CD14-positive monocyte (primary cell): Measurements from ENCODE around the gene SLC35C1. TPM values are rescaled to one million over a fixed set of nuclear protein-coding genes. Genes with fewer than 3 reads are reported as not detected.

Source experiments
- DNase-seq, 3 donors: peaks; one replicate each; pipeline ENCODE4 v3.0.0-alpha.2; 2011 to 2022
- H2AFZ ChIP-seq: 2 replicates; pipeline ENCODE4 v1.6.0; 2012; ENCODE audit warnings: mild to moderate bottlenecking, low read depth, low read length, inconsistent platforms; ENCODE audit not compliant: insufficient read depth, poor library complexity, severe bottlenecking
- H3K27ac ChIP-seq, 2 donors: 1 replicate in 1 of 2; 2 replicates in 1 of 2; pipeline ENCODE4 v1.5.1; 2012 to 2013; ENCODE audit warnings: low read length in 2 of 2, control low read depth in 1 of 2, inconsistent platforms in 1 of 2, low read depth in 1 of 2, mild to moderate bottlenecking in 1 of 2
- H3K27me3 ChIP-seq, 2 donors: one replicate each; pipeline versions ENCODE4 v1.6.0 to v1.6.1; 2011 to 2013; ENCODE audit warnings: low read length in 2 of 2; ENCODE audit not compliant: control insufficient read depth in 2 of 2, insufficient read depth in 2 of 2
- H3K36me3 ChIP-seq, 2 donors: replicated peaks in 1 of 2; 1 replicate in 1 of 2; 2 replicates in 1 of 2; pipeline versions ENCODE4 v1.5.1 to v1.6.1; 2012 to 2013; ENCODE audit warnings: low read length in 2 of 2, control low read depth in 1 of 2, inconsistent platforms in 1 of 2, mild to moderate bottlenecking in 1 of 2; ENCODE audit not compliant: insufficient read depth in 2 of 2, control insufficient read depth in 1 of 2
- H3K4me1 ChIP-seq, 2 donors: 1 replicate in 1 of 2; 2 replicates in 1 of 2; pipeline versions ENCODE4 v1.5.1 to v1.6.1; 2012 to 2013; ENCODE audit warnings: low read length in 2 of 2, control low read depth in 1 of 2, inconsistent platforms in 1 of 2, mild to moderate bottlenecking in 1 of 2, moderate library complexity in 1 of 2; ENCODE audit not compliant: insufficient read depth in 2 of 2, control insufficient read depth in 1 of 2
- H3K4me2 ChIP-seq: replicated peaks from 2 replicates; pipeline ENCODE3; 2012; ENCODE audit warnings: low read length, moderate library complexity, mild to moderate bottlenecking; ENCODE audit not compliant: poor library complexity, severe bottlenecking; ENCODE audit errors: extremely low read depth
- H3K4me3 ChIP-seq, 3 experiments: fragments of 200-600 bp in 1 of 3; sonication (generic) in 1 of 3; replicated peaks in 1 of 3; 1 replicate in 2 of 3; 2 replicates in 1 of 3; pipeline ENCODE4 v1.5.1; 2011 to 2013; ENCODE audit warnings: low read length in 3 of 3, mild to moderate bottlenecking in 3 of 3, control low read depth in 2 of 3, low read depth in 2 of 3, inconsistent platforms in 1 of 3, moderate library complexity in 1 of 3
- H3K79me2 ChIP-seq: 2 replicates; pipeline ENCODE4 v1.6.0; 2012; ENCODE audit warnings: mild to moderate bottlenecking, control low read depth, inconsistent platforms, low read length, moderate library complexity; ENCODE audit not compliant: insufficient read depth
- H3K9ac ChIP-seq: 2 replicates; pipeline ENCODE4 v1.6.0; 2017; ENCODE audit warnings: low read length, mild to moderate bottlenecking; ENCODE audit not compliant: insufficient read depth, poor library complexity, severe bottlenecking
- H3K9me3 ChIP-seq, 2 donors: replicated peaks in 1 of 2; 1 replicate in 1 of 2; 2 replicates in 1 of 2; pipeline versions ENCODE4 v1.5.1 to v1.6.1; 2012 to 2013; ENCODE audit warnings: low read length in 2 of 2, control low read depth in 1 of 2; ENCODE audit not compliant: control insufficient read depth in 1 of 2, insufficient read depth in 1 of 2
- H4K20me1 ChIP-seq: 2 replicates; pipeline ENCODE4 v1.6.0; 2012; ENCODE audit warnings: mild to moderate bottlenecking, low read length, control low read depth, moderate library complexity; ENCODE audit not compliant: insufficient read depth
- H3K27ac Mint-ChIP-seq, 7 donors: one replicate each; pipeline ENCODE4 v1.8.0; 2020; ENCODE audit warnings: mild to moderate bottlenecking in 7 of 7, mixed read lengths in 7 of 7, moderate library complexity in 6 of 7, inconsistent platforms in 2 of 7
- H3K27me3 Mint-ChIP-seq, 3 donors: one replicate each; pipeline ENCODE4 v1.8.0; 2021 to 2022; ENCODE audit warnings: low read depth in 3 of 3, mild to moderate bottlenecking in 3 of 3, mixed read lengths in 3 of 3, moderate library complexity in 3 of 3, inconsistent platforms in 1 of 3
- H3K36me3 Mint-ChIP-seq, 2 donors: one replicate each; pipeline ENCODE4 v1.8.0; 2020; ENCODE audit warnings: mixed read lengths in 2 of 2, inconsistent platforms in 1 of 2, mild to moderate bottlenecking in 1 of 2
- H3K4me1 Mint-ChIP-seq: one replicate; pipeline ENCODE4 v1.8.0; 2020; ENCODE audit warnings: mild to moderate bottlenecking, mixed read lengths
- H3K4me3 Mint-ChIP-seq, 2 donors: one replicate each; pipeline ENCODE4 v1.8.0; 2020; ENCODE audit warnings: mild to moderate bottlenecking in 2 of 2, mixed read lengths in 2 of 2, moderate library complexity in 1 of 2
- H3K9me3 Mint-ChIP-seq, 7 donors: one replicate each; pipeline ENCODE4 v1.8.0; 2020 to 2022; ENCODE audit warnings: mixed read lengths in 7 of 7, mild to moderate bottlenecking in 6 of 7, moderate library complexity in 6 of 7, inconsistent platforms in 2 of 7
- WGBS: methylation state at CpG from one replicate; pipeline ENCODE4 v1.1.5; 2013; ENCODE audit warnings: missing lambda C conversion rate; ENCODE audit not compliant: insufficient coverage; 5-methylcytosine and 5-hydroxymethylcytosine counted together
- intact Hi-C, 2 donors: fragments of 100-400 bp; cut with micrococcal nuclease; formaldehyde crosslinking; loops; one replicate each; pipeline versions ENCODE4 v1.15.0 to v1.15.1; 2023
- polyA plus RNA-seq, 3 donors: library from polyadenylated mRNA; depleted of rRNA in 1 of 3; unstranded in 2 of 3; stranded (reverse) in 1 of 3; fragments of 300-500 nt in 2 of 3; fragments of >200 nt in 1 of 3; fragmentation: Illumina TruSeq in 2 of 3; gene quantifications; 1 replicate in 2 of 3; 2 replicates in 1 of 3; pipeline ENCODE4 v1.2.3, GENCODE V29; 2012 to 2021
- TF ChIP-seq, protein P1 (sequence below): fragments of 200-600 bp; IDR thresholded peaks from one replicate; pipeline ENCODE4 v1.8.0; 2022; ENCODE audit warnings: antibody characterized with exemption, mild to moderate bottlenecking

Gene SLC35C1
- polyA plus RNA-seq, 3 donors, result 5.0 to 14.0 (median 12.8) TPM

DNA sequence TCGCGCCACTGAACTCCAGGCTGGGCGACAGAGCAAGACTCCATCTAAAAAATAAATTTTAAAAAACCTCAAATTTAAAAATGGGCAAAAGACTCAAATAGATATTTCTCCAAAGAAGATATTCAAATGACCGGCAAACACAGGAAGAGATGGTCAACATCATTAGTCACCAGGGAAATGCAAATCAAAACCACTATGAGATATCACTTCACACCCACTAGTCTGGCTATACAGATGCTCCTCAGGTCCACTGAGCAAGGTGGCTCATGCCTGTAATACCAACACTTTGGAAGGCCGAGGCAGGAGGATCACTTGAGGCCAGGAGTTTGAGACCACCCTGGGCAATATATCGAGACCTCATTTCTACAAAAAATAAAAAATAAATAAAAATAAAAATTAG is 43.3 kb upstream of the SLC35C1 start:
- Histone ChIP-seq H4K20me1 (no peaks in the 10 kb centered on the region), H3K4me3 (no peak overlapping the region), H3K4me1 (no peaks in the 10 kb centered on the region), H3K9me3 (no peaks in the 10 kb centered on the region), H3K36me3 (no peaks in the 10 kb centered on the region), H3K9ac (no peak overlapping the region), H3K79me2 (no peaks in the 10 kb centered on the region), H3K27ac (no peak overlapping the region), H3K27me3 (no peaks in the 10 kb centered on the region), H3K4me2 (no peak overlapping the region), H2AFZ (no peak overlapping the region)
- Mint-ChIP-seq H3K36me3 (no peaks in the 10 kb centered on the region), H3K9me3 (peaks cover 0 to 3% (median 0%) of the 10 kb centered on the region in 7 donors), H3K27me3 (peaks cover 12 to 16% (median 13%) of the 10 kb centered on the region in 3 donors), H3K27ac (no peak overlapping the region), H3K4me1 (peaks cover 5% of the 10 kb centered on the region), H3K4me3 (no peak overlapping the region)
- no peak for DNase-seq
- 100% methylated on average over 1 of the region's 6 CpGs for WGBS
- TF ChIP-seq, protein P1, sequence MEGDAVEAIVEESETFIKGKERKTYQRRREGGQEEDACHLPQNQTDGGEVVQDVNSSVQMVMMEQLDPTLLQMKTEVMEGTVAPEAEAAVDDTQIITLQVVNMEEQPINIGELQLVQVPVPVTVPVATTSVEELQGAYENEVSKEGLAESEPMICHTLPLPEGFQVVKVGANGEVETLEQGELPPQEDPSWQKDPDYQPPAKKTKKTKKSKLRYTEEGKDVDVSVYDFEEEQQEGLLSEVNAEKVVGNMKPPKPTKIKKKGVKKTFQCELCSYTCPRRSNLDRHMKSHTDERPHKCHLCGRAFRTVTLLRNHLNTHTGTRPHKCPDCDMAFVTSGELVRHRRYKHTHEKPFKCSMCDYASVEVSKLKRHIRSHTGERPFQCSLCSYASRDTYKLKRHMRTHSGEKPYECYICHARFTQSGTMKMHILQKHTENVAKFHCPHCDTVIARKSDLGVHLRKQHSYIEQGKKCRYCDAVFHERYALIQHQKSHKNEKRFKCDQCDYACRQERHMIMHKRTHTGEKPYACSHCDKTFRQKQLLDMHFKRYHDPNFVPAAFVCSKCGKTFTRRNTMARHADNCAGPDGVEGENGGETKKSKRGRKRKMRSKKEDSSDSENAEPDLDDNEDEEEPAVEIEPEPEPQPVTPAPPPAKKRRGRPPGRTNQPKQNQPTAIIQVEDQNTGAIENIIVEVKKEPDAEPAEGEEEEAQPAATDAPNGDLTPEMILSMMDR, result no peak
- intact Hi-C loops, result no loop called here

- Mint-ChIP-seq H3K36me3 (no peaks in the 10 kb centered on the region), H3K4me3 (no peak overlapping the region), H3K27me3 (peaks cover 15 to 24% (median 23%) of the 10 kb centered on the region in 3 donors), H3K4me1 (no peaks in the 10 kb centered on the region), H3K9me3 (peaks cover 0 to 3% (median 0%) of the 10 kb centered on the region in 7 donors), H3K27ac (no peak overlapping the region)
- H3K4me3 ChIP-seq, result no peak overlapping the region
- intact Hi-C loops, result no loop called here
- TF ChIP-seq, protein P1, result no peak
- no peaks in the 10 kb centered on the region for H3K4me1 ChIP-seq
- no peaks in the 10 kb centered on the region for H4K20me1 ChIP-seq
- H3K36me3 ChIP-seq, result no peaks in the 10 kb centered on the region
- no peak overlapping the region for H3K9ac ChIP-seq
- no peaks in the 10 kb centered on the region for H3K27me3 ChIP-seq
- no peak for DNase-seq
- H3K4me2 ChIP-seq, result no peak overlapping the region
- no peaks in the 10 kb centered on the region for H3K79me2 ChIP-seq
- 60% methylated on average over 2 of the region's 8 CpGs for WGBS
- H2AFZ ChIP-seq, result no peak overlapping the region
- H3K9me3 ChIP-seq, result no peaks in the 10 kb centered on the region
- no peak overlapping the region for H3K27ac ChIP-seq
These were observed 39.8 kb upstream of the SLC35C1 start for GRCh38 chr11:45765107-45765668.
